Neutrophil (primary cell): ENCODE results near the gene ALPK3.

ENCODE experiments used
- H3K27ac ChIP-seq: fragments of 200-600 bp; sonication (generic); 2 replicates; pipeline ENCODE4 v1.5.1; 2016; ENCODE audit warnings: mild to moderate bottlenecking, moderate library complexity
- H3K27me3 ChIP-seq: fragments of 200-600 bp; sonication (generic); 2 replicates; pipeline ENCODE4 v1.6.0; 2016; ENCODE audit warnings: mild to moderate bottlenecking
- H3K36me3 ChIP-seq: fragments of 200-600 bp; sonication (generic); 2 replicates; pipeline ENCODE4 v1.5.1; 2017
- H3K4me1 ChIP-seq, 2 experiments: fragments of 200-600 bp in 1 of 2; sonication (generic) in 1 of 2; 1 replicate in 1 of 2; 2 replicates in 1 of 2; pipeline versions ENCODE4 v1.5.1 to v1.6.1; 2013 to 2016; ENCODE audit warnings: low read depth in 1 of 2, low read length in 1 of 2, mild to moderate bottlenecking in 1 of 2, moderate library complexity in 1 of 2; ENCODE audit not compliant: control insufficient read depth in 1 of 2, insufficient read depth in 1 of 2
- H3K4me3 ChIP-seq, 2 experiments: fragments of 200-600 bp in 1 of 2; sonication (generic) in 1 of 2; 1 replicate in 1 of 2; 2 replicates in 1 of 2; pipeline ENCODE4 v1.5.1; 2013 to 2016; ENCODE audit warnings: low read depth in 1 of 2, low read length in 1 of 2, mild to moderate bottlenecking in 1 of 2, moderate library complexity in 1 of 2
- H3K9me3 ChIP-seq: fragments of 200-600 bp; sonication (generic); 2 replicates; pipeline ENCODE4 v1.5.1; 2016
- TF ChIP-seq, protein P1 (sequence below): fragments of 200-600 bp; sonication (generic); IDR thresholded peaks from 2 replicates; pipeline ENCODE4 v1.5.1; 2016; ENCODE audit warnings: antibody characterized with exemption

Gene ALPK3

DNA sequence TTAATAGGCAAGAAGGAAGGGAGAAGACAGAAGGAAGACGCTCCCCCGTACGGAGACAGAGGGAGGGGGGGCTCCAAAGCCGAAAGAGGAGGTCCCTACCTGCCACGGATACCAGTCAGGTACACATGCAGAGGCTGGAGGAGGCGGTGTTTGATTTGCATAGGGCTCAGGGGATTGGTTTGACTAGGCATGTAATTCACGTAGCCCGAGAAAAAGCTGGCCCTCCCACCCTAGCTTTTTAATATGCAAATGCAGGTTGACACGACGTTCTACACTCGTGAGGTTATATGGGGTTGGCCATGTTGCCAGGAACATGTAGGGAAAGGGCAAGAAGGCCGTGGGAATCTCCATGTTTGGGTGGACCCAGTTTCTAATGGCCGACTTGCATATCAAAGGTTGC lies 39.0 kb upstream of the ALPK3 start:
- TF ChIP-seq, protein P1, sequence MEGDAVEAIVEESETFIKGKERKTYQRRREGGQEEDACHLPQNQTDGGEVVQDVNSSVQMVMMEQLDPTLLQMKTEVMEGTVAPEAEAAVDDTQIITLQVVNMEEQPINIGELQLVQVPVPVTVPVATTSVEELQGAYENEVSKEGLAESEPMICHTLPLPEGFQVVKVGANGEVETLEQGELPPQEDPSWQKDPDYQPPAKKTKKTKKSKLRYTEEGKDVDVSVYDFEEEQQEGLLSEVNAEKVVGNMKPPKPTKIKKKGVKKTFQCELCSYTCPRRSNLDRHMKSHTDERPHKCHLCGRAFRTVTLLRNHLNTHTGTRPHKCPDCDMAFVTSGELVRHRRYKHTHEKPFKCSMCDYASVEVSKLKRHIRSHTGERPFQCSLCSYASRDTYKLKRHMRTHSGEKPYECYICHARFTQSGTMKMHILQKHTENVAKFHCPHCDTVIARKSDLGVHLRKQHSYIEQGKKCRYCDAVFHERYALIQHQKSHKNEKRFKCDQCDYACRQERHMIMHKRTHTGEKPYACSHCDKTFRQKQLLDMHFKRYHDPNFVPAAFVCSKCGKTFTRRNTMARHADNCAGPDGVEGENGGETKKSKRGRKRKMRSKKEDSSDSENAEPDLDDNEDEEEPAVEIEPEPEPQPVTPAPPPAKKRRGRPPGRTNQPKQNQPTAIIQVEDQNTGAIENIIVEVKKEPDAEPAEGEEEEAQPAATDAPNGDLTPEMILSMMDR: no peak
- Histone ChIP-seq H3K9me3 (no peaks in the 10 kb centered on the region), H3K27ac (no peak overlapping the region), H3K4me3 (no peak overlapping the region), H3K27me3 (no peaks in the 10 kb centered on the region), H3K4me1 (peaks cover 9 to 12% of the 10 kb centered on the region in 2 experiments), H3K36me3 (peaks cover 31% of the 10 kb centered on the region)

DNA sequence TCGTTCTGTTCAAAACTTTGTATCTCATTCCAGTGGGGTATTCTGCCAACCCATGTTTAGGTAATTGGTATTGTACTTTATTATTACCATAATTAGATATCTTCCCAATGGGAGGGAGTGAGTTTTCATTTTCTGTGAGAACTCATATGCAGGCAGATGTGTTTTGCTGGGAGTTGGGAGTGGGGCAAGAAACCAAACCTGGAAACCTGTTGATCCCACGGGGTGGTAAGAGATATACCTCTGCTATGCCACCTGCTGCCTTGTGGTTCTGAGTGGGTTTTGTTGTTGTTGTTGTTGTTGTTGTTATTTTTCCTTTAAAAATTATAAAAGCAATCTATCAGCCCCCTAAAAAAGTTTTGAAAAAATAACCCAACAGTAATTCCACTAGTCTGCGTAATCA lies 36.7 kb upstream of the ALPK3 start:
- Histone ChIP-seq H3K36me3 (peaks cover 50% of the 10 kb centered on the region), H3K4me1 (peaks cover 0 to 3% of the 10 kb centered on the region in 2 experiments), H3K4me3 (no peak overlapping the region), H3K27ac (no peak overlapping the region), H3K27me3 (no peaks in the 10 kb centered on the region), H3K9me3 (no peaks in the 10 kb centered on the region)
- TF ChIP-seq, protein P1: no peak

DNA sequence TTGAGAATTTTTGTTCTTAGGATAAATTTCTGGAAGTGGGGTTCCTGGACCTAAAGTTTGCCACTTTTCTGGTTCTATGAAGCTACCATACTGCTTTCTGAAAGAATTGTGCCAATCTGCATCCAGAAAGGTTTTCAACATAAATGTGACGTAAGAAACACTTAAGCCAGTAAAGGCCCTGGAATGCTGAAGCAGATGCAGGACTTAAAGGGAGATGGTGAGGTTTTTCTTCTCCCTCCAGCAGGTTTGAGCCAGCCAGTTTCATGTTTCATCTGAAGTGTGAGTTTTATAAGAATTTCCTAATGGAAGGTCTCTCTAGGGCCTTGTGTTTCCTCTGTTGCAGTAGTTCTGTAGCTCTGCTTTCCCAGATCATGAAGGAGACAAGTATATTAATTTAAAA lies 35.7 kb upstream of the ALPK3 start:
- Histone ChIP-seq H3K27me3 (no peaks in the 10 kb centered on the region), H3K4me3 (no peak overlapping the region), H3K4me1 (peaks cover 0 to 10% of the 10 kb centered on the region in 2 experiments), H3K9me3 (no peaks in the 10 kb centered on the region), H3K27ac (no peak overlapping the region), H3K36me3 (peaks cover 59% of the 10 kb centered on the region)
- TF ChIP-seq, protein P1: no peak

DNA sequence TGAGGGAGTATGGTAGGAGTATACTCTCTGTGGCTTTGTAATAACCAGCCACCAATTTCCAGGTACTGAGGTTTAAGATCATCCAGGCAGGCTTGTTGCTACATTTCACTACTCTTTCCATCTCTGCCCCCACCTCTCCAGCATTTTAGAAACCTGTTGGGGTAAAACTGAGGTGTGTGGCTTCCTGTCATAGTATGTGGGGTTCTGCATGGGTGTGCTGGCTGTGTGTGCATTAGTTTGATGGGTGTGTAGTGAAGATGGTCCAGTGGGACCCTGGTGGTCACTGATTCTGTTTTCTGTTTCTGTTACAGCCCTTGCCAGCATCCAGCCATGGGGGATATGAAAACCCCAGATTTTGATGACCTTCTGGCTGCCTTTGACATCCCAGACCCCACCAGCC lies 34.8 kb upstream of the ALPK3 start:
- TF ChIP-seq, protein P1: no peak
- Histone ChIP-seq H3K36me3 (peaks cover 65% of the 10 kb centered on the region), H3K4me3 (no peak overlapping the region), H3K9me3 (no peaks in the 10 kb centered on the region), H3K27me3 (no peaks in the 10 kb centered on the region), H3K4me1 (peaks cover 0 to 10% of the 10 kb centered on the region in 2 experiments), H3K27ac (no peak overlapping the region)

DNA sequence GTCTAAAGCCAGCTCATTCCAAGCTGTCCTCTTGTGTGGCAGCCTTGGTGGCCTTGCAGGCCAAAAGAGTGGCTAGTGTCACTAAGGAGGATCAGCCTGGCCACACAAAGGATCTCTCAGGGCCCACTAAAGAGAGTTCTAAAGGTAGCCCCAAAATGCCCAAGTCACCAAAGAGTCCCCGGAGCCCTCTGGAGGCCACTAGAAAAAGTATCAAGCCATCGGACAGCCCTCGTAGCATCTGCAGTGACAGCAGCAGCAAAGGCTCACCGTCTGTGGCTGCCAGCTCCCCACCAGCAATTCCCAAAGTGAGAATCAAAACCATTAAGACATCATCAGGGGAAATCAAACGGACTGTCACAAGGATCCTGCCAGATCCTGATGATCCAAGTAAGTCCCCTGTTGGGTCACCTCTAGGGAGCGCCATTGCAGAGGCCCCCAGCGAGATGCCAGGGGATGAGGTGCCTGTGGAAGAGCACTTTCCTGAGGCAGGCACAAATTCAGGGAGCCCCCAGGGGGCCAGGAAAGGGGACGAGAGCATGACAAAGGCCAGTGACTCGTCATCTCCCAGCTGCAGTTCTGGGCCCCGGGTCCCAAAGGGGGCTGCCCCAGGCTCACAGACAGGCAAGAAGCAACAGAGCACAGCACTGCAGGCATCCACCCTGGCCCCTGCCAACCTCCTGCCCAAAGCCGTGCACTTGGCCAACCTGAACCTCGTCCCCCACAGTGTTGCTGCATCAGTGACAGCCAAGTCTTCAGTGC lies 33.5 kb upstream of the ALPK3 start:
- no peak overlapping the region for H3K27ac ChIP-seq
- H3K9me3 ChIP-seq: no peaks in the 10 kb centered on the region
- peaks cover 59% of the 10 kb centered on the region for H3K36me3 ChIP-seq
- TF ChIP-seq, protein P1: no peak
- peaks cover 8 to 21% of the 10 kb centered on the region in 2 experiments for H3K4me1 ChIP-seq
- H3K4me3 ChIP-seq: no peak overlapping the region
- no peaks in the 10 kb centered on the region for H3K27me3 ChIP-seq
